ENCODE data around the gene RBM33. TPM values are rescaled to one million over a fixed set of nuclear protein-coding genes. Genes with fewer than 3 reads are reported as not detected.
A peak's percentile ranks its signal among the peaks of the same experiment; 100 is the strongest.

Gene RBM33
- 10 to 100 TPM; 65.5 to 66.3 TPM for total RNA-seq

GRCh38 chr7:155644178-155644970 lies at the start of gene RBM33:
Gene RBM33, plus strand, starts transcription at chr7:155644661. Its CDS starts 216 bp downstream, at chr7:155644877.
- CTCF ChIA-PET = interaction anchor here (0.6 to 1.2 kb wide), 3 partner anchors 45 to 123 kb away, joined by 3 to 7 read pairs (median 4); no protein-coding TSS in a partner anchor
- peak; percentile 78 for DNase-seq
- H3K36me3 Mint-ChIP-seq (ENCODE audit: low read depth) = peaks cover 62% of the 10 kb centered on the region
- H3K4me3 Mint-ChIP-seq = peak within 1 kb of the TSS; percentile 87
- peaks cover 41% of the 10 kb centered on the region for H3K4me1 Mint-ChIP-seq (ENCODE audit: low read depth)
- H3K27ac Mint-ChIP-seq = peak within 1 kb of the TSS; percentile 95
- H3K9me3 Mint-ChIP-seq = peaks cover 11% of the 10 kb centered on the region
- intact Hi-C loops (cut with micrococcal nuclease) = loop anchor here (1.0 to 10.0 kb wide), 10 partner anchors 16 to 1494 kb away; partner anchors contain the start of genes LMBR1, PAXIP1, RNF32 and UBE3C
- no peaks in the 10 kb centered on the region for H3K27me3 Mint-ChIP-seq (ENCODE audit: low read depth)

DNA sequence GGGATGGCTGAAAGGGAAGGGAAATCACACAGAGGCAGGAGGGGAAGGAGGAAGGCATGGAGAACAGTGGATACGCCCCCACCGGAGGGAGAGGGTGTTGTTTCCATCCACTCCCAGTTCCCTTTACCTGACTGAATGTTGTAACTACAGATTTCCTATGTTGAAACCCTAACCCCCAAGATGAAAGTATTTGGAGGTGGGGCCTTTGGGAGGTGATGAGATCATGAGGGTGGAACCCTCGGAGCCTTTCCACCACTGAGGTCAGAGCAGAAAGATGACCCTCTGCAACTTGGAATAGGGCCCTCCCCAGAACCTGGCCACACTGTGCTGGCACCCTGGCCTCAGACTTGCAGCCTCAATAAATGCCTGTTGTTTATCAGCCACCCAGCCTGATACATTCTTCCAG lies 49.5 kb upstream of the RBM33 start:
- no peak for DNase-seq
- Mint-ChIP-seq H3K4me3 (no peak overlapping the region), H3K9me3 (no peaks in the 10 kb centered on the region), H3K4me1 (ENCODE audit: low read depth) (peaks cover 15% of the 10 kb centered on the region), H3K27ac (no peak overlapping the region), H3K27me3 (ENCODE audit: low read depth) (peaks cover 21% of the 10 kb centered on the region), H3K36me3 (ENCODE audit: low read depth) (no peaks in the 10 kb centered on the region)
- intact Hi-C loops (cut with micrococcal nuclease) = no loop called here
- CTCF ChIA-PET = interaction anchor here (1.6 to 5.2 kb wide), 2 partner anchors 70 to 172 kb away, joined by 3 to 87 read pairs; no protein-coding TSS in a partner anchor

- peaks cover 15% of the 10 kb centered on the region for H3K4me1 Mint-ChIP-seq (ENCODE audit: low read depth)
- no peak for DNase-seq
- peaks cover 29% of the 10 kb centered on the region for H3K27me3 Mint-ChIP-seq (ENCODE audit: low read depth)
- no peak overlapping the region for H3K27ac Mint-ChIP-seq
- intact Hi-C loops (cut with micrococcal nuclease) = loop anchor here (1.0 kb wide), 3 partner anchors 141 to 171 kb away; no protein-coding TSS in a partner anchor
- CTCF ChIA-PET = interaction anchor here (0.8 to 5.2 kb wide), 13 partner anchors 13 to 180 kb away, joined by 3 to 87 read pairs (median 5); no protein-coding TSS in a partner anchor
- no peaks in the 10 kb centered on the region for H3K9me3 Mint-ChIP-seq
- H3K36me3 Mint-ChIP-seq (ENCODE audit: low read depth) = no peaks in the 10 kb centered on the region
- H3K4me3 Mint-ChIP-seq = no peak overlapping the region
These were observed 46.7 kb upstream of the RBM33 start for GRCh38 chr7:155597753-155598140.

- CTCF ChIA-PET = interaction anchor here (0.5 to 5.2 kb wide), 54 partner anchors 8 to 684 kb away, joined by 3 to 87 read pairs (median 5); partner anchors contain the start of gene RBM33
- peaks cover 32% of the 10 kb centered on the region for H3K27me3 Mint-ChIP-seq (ENCODE audit: low read depth)
- H3K4me3 Mint-ChIP-seq = no peak overlapping the region
- H3K9me3 Mint-ChIP-seq = no peaks in the 10 kb centered on the region
- H3K4me1 Mint-ChIP-seq (ENCODE audit: low read depth) = peaks cover 15% of the 10 kb centered on the region
- intact Hi-C loops (cut with micrococcal nuclease) = loop anchor here (1.0 kb wide), 3 partner anchors 139 to 169 kb away; no protein-coding TSS in a partner anchor
- H3K27ac Mint-ChIP-seq = peak overlapping the region; percentile 14
- DNase-seq = peak; percentile 90
- H3K36me3 Mint-ChIP-seq (ENCODE audit: low read depth) = no peaks in the 10 kb centered on the region
These were observed 45.7 kb upstream of the RBM33 start for GRCh38 chr7:155598810-155599210.

- no peak for DNase-seq
- no peak overlapping the region for H3K4me3 Mint-ChIP-seq
- H3K4me1 Mint-ChIP-seq (ENCODE audit: low read depth) = peaks cover 15% of the 10 kb centered on the region
- CTCF ChIA-PET = interaction anchor here (1.7 kb wide), 1 partner anchor 165 kb away, joined by 4 read pairs; no protein-coding TSS in a partner anchor
- H3K36me3 Mint-ChIP-seq (ENCODE audit: low read depth) = no peaks in the 10 kb centered on the region
- H3K27me3 Mint-ChIP-seq (ENCODE audit: low read depth) = peaks cover 29% of the 10 kb centered on the region
- no peak overlapping the region for H3K27ac Mint-ChIP-seq
- no peaks in the 10 kb centered on the region for H3K9me3 Mint-ChIP-seq
- intact Hi-C loops (cut with micrococcal nuclease) = no loop called here
These were observed 42.3 kb upstream of the RBM33 start for GRCh38 chr7:155602156-155602555.

GRCh38 chr7:155602750-155603149 lies 41.7 kb upstream of the RBM33 start:
- H3K27ac Mint-ChIP-seq = no peak overlapping the region
- peaks cover 29% of the 10 kb centered on the region for H3K27me3 Mint-ChIP-seq (ENCODE audit: low read depth)
- no peaks in the 10 kb centered on the region for H3K9me3 Mint-ChIP-seq
- H3K36me3 Mint-ChIP-seq (ENCODE audit: low read depth) = no peaks in the 10 kb centered on the region
- DNase-seq = no peak
- CTCF ChIA-PET = interaction anchor here (0.7 kb wide), 1 partner anchor 10 kb away, joined by 3 read pairs; no protein-coding TSS in a partner anchor
- no peak overlapping the region for H3K4me3 Mint-ChIP-seq
- peaks cover 9% of the 10 kb centered on the region for H3K4me1 Mint-ChIP-seq (ENCODE audit: low read depth)
- intact Hi-C loops (cut with micrococcal nuclease) = no loop called here

DNA sequence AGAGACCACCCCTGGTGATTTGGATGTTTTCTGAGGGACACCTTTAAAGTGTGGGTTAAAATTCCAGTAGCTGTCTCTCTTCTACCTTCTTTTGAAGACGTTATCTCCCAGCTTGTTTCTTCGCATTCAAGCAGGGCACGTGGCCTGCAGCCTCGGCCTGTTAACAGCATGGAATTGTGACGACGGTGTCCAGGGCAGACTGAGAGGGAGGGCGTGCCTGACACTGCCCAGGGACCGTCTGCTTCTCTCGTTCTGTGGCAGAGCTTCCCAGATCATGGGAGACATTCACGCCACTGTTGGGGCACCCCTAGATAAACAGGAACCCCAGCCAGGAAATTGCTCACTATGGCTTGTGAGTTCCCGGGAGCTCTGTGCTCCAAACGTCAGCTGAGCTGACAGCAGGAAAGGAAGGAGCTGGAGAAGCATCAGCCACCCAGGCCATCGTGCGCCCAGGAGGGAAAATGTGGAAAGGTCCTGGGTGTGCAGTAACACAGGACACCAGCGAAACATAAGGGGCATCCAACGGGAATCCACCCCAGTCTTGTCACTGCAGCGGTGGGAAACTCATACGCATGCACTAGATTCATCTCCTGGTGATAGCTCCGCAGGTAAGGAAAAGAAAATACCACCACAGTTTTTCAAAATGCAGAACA lies 41.1 kb upstream of the RBM33 start:
- Mint-ChIP-seq H3K27me3 (ENCODE audit: low read depth) (peaks cover 29% of the 10 kb centered on the region), H3K4me3 (no peak overlapping the region), H3K27ac (no peak overlapping the region), H3K4me1 (ENCODE audit: low read depth) (peaks cover 6% of the 10 kb centered on the region), H3K36me3 (ENCODE audit: low read depth) (no peaks in the 10 kb centered on the region), H3K9me3 (no peaks in the 10 kb centered on the region)
- intact Hi-C loops (cut with micrococcal nuclease) = no loop called here
- CTCF ChIA-PET = interaction anchor here (0.7 kb wide), 1 partner anchor 10 kb away, joined by 3 read pairs; no protein-coding TSS in a partner anchor
- no peak for DNase-seq

DNA sequence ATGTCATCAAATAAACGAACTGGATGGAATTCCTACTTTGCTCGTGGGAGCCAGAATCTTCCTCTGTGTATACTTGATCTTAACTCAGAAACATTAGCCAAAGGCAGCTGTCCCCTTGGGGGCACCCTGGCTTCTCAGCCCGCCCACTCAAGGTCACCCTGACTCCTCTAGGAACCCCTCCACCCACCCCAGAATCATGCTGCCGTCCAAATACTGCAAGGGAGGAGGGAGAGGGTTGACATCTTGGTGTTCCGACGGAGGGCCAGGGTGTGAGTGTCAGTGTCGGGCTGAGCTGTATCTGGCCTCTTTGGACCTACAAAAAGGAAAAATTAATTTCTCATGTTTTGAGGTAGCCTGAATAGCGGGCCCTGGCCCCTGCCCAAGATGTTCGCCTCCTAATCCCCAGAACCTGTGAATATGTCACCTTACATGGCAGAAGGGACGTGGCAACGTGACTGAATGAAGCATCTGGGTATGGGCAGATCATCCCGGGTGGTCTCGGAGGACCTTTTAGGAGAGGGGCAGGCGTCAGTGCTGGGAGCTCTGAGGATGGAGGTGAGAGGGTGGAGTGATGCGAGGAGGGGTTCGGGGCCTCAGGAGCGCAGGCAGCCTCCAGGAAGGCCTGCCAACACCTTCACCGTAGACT lies 40.5 kb upstream of the RBM33 start:
- CTCF ChIA-PET = no interaction called here
- H3K4me1 Mint-ChIP-seq (ENCODE audit: low read depth) = no peaks in the 10 kb centered on the region
- no peak overlapping the region for H3K4me3 Mint-ChIP-seq
- intact Hi-C loops (cut with micrococcal nuclease) = no loop called here
- no peaks in the 10 kb centered on the region for H3K9me3 Mint-ChIP-seq
- H3K27me3 Mint-ChIP-seq (ENCODE audit: low read depth) = peaks cover 22% of the 10 kb centered on the region
- no peak overlapping the region for H3K27ac Mint-ChIP-seq
- DNase-seq = no peak
- H3K36me3 Mint-ChIP-seq (ENCODE audit: low read depth) = no peaks in the 10 kb centered on the region

GRCh38 chr7:155604504-155604997 lies 39.9 kb upstream of the RBM33 start:
- Mint-ChIP-seq H3K9me3 (no peaks in the 10 kb centered on the region), H3K4me1 (ENCODE audit: low read depth) (no peaks in the 10 kb centered on the region), H3K36me3 (ENCODE audit: low read depth) (no peaks in the 10 kb centered on the region), H3K27ac (no peak overlapping the region), H3K4me3 (no peak overlapping the region), H3K27me3 (ENCODE audit: low read depth) (peaks cover 20% of the 10 kb centered on the region)
- CTCF ChIA-PET = no interaction called here
- no peak for DNase-seq
- intact Hi-C loops (cut with micrococcal nuclease) = no loop called here

DNA sequence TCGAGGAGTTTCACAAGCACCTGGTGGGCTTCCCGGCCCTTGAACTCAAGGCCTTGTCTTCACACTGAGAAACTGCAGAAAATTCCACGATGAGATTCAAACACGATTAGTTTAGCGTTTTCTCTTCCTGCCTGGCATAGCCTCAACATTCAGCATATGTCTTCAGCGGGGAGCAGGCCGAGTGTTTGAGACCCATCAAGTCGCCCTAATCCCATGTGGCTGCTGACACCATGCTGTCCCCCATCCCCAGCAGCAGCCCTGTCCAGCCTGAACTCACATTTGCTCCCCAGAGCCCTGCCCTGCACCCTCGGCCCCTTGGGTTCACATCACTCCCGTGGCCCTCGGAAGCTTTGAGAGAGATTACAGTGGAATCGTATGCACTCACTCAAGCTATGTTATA lies 35.3 kb upstream of the RBM33 start:
- no peak overlapping the region for H3K4me3 Mint-ChIP-seq

DNA sequence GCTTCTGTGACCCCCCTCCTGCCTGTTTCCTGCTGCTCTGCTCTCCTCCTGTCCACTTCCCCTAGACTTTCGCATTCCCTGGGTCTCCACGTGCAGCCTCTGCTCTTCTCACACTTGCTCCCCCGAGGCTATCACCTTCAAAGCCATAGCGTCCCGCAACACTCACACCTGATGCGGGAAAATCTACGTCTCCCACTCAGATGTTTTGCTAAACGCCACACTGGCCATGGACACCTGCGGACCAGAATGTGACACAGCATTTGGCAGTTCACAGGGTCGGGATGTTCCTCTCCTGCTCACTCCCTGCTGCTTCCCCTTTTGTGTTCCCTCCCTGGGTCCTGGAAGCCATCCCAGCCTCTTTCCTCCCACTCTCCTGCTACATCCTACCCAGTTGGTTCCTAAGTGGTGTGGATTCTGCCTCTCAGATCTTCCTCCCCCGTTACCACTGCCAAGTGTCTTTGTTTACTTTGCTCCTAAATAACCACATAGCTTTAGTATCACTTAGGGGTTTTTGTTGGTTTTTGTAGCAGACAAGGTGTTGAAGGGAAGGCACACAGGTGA lies 33.7 kb upstream of the RBM33 start:
- CTCF ChIA-PET = interaction anchor here (2.0 kb wide), 1 partner anchor 12 kb away, joined by 14 read pairs; no protein-coding TSS in a partner anchor
- intact Hi-C loops (cut with micrococcal nuclease) = loop anchor here (5.0 kb wide), 1 partner anchor 777 kb away; no protein-coding TSS in a partner anchor
- Mint-ChIP-seq H3K9me3 (peaks cover 4% of the 10 kb centered on the region), H3K27ac (no peak overlapping the region), H3K27me3 (ENCODE audit: low read depth) (peaks cover 5% of the 10 kb centered on the region), H3K36me3 (ENCODE audit: low read depth) (peaks cover 5% of the 10 kb centered on the region), H3K4me3 (no peak overlapping the region), H3K4me1 (ENCODE audit: low read depth) (no peaks in the 10 kb centered on the region)
- DNase-seq = no peak

More for the DNA sequence above, 35.3 kb upstream of the RBM33 start:
- peaks cover 5% of the 10 kb centered on the region for H3K27me3 Mint-ChIP-seq (ENCODE audit: low read depth)
- no peaks in the 10 kb centered on the region for H3K36me3 Mint-ChIP-seq (ENCODE audit: low read depth)
- intact Hi-C loops (cut with micrococcal nuclease) = no loop called here
- no peak overlapping the region for H3K27ac Mint-ChIP-seq
- H3K4me1 Mint-ChIP-seq (ENCODE audit: low read depth) = no peaks in the 10 kb centered on the region
- no peaks in the 10 kb centered on the region for H3K9me3 Mint-ChIP-seq
- no peak for DNase-seq
- CTCF ChIA-PET = interaction anchor here (2.0 kb wide), 1 partner anchor 10 kb away, joined by 6 read pairs; no protein-coding TSS in a partner anchor

Data from activated naive CD4-positive, alpha-beta T cell treated with anti-CD3 and anti-CD28 coated beads for 36 hours (primary cell).